Measurements from ENCODE around the gene PIGS. TPM values are rescaled to one million over a fixed set of nuclear protein-coding genes. Genes with fewer than 3 reads are reported as not detected.
A peak's percentile ranks its signal among the peaks of the same experiment; 100 is the strongest.

Gene PIGS
- total RNA-seq, 1 donor from 2014 or later: 16.3 TPM

GRCh38 chr17:28514561-28515002, 56.7 kb downstream of the PIGS start:
- FAIRE-seq: no peak
- DNase-seq (ENCODE audit: low spot score in 2 of 2): no peak

GRCh38 chr17:28513476-28513875, 57.8 kb downstream of the PIGS start:
- FAIRE-seq (no peak), DNase-seq (ENCODE audit: low spot score in 2 of 2) (no peak)

GRCh38 chr17:28511858-28512461, 59.4 kb downstream of the PIGS start:
- no peak for FAIRE-seq
- DNase-seq (ENCODE audit: low spot score in 2 of 2): no peak

GRCh38 chr17:28509789-28510188, 61.5 kb downstream of the PIGS start:
- no peak for FAIRE-seq

GRCh38 chr17:28508211-28508724, 63.1 kb downstream of the PIGS start:
- DNase-seq (ENCODE audit: low spot score in 2 of 2) (no peak), FAIRE-seq (no peak)

More at GRCh38 chr17:28509789-28510188, 61.5 kb downstream of the PIGS start:
- DNase-seq (ENCODE audit: low spot score in 2 of 2): peak in 1 of 2 donors; percentile 43

GRCh38 chr17:28507567-28508203, 63.6 kb downstream of the PIGS start:
- no peak for DNase-seq (ENCODE audit: low spot score in 2 of 2)
- FAIRE-seq: no peak

GRCh38 chr17:28506763-28507487, 64.4 kb downstream of the PIGS start:
- no peak for DNase-seq (ENCODE audit: low spot score in 2 of 2)
- no peak for FAIRE-seq

GRCh38 chr17:28505986-28506665, 65.2 kb downstream of the PIGS start, which contains the start of gene FOXN1:
Gene FOXN1, plus strand, starts transcription at chr17:28506348. Its CDS starts 17,622 bp downstream, at chr17:28523970.
- DNase-seq (ENCODE audit: low spot score in 2 of 2) (no peak), FAIRE-seq (no peak)

- DNase-seq (ENCODE audit: low spot score in 2 of 2) (no peak), FAIRE-seq (no peak)
These were observed 67.9 kb downstream of the PIGS start for GRCh38 chr17:28503420-28503819.

Other genes with a start within 250 kb of the PIGS start
- gene IFT20, start 236.1 kb downstream of the PIGS start, total RNA-seq: 31.0 TPM
- gene TNFAIP1, start 235.8 kb downstream of the PIGS start, total RNA-seq: 28.5 TPM
- gene POLDIP2, start 214.0 kb downstream of the PIGS start, total RNA-seq: 42.0 TPM
- not detected for gene SEBOX, start 206.3 kb downstream of the PIGS start, total RNA-seq
- 0.41 TPM for gene VTN, start 201.2 kb downstream of the PIGS start, total RNA-seq
- 18.3 TPM for gene SARM1, start 199.8 kb downstream of the PIGS start, total RNA-seq
- gene SLC46A1, start 165.3 kb downstream of the PIGS start, total RNA-seq: 12.2 TPM
- gene SLC13A2, start 97.9 kb downstream of the PIGS start, total RNA-seq: not detected
- not detected for gene FOXN1, start 65.2 kb downstream of the PIGS start, total RNA-seq
- gene UNC119, start 18.9 kb downstream of the PIGS start, total RNA-seq: 32.6 TPM
- 56.7 TPM for gene ALDOC, start 5.4 kb upstream of the PIGS start, total RNA-seq
- gene SPAG5, start 27.5 kb upstream of the PIGS start, total RNA-seq: 3.7 TPM
- 11.8 TPM for gene RSKR, start 42.7 kb upstream of the PIGS start, total RNA-seq
- 81.9 TPM for gene BLTP2, start 73.6 kb upstream of the PIGS start, total RNA-seq
- gene SDF2, start 90.4 kb upstream of the PIGS start, total RNA-seq: 44.0 TPM
- 28.9 TPM for gene SUPT6H, start 90.7 kb upstream of the PIGS start, total RNA-seq
- 2.9 TPM for gene PROCA1, start 140.4 kb upstream of the PIGS start, total RNA-seq
- 12.2 TPM for gene RAB34, start 146.3 kb upstream of the PIGS start, total RNA-seq
- gene RPL23A, start 148.5 kb upstream of the PIGS start, total RNA-seq: 436 TPM
- gene TLCD1, start 154.7 kb upstream of the PIGS start, total RNA-seq: under 0.01 TPM
- gene NEK8, start 157.3 kb upstream of the PIGS start, total RNA-seq: 0.82 TPM
- gene TRAF4, start 172.5 kb upstream of the PIGS start, total RNA-seq: 60.3 TPM